Hepatocyte (in vitro differentiated cells): ENCODE data around the gene MED13L. TPM values are rescaled to one million over a fixed set of nuclear protein-coding genes. Genes with fewer than 3 reads are reported as not detected.

Experiments used
- DNase-seq: peaks from one replicate; pipeline ENCODE4 v3.0.0-alpha.2; 2016; ENCODE audit warnings: low spot score
- H2AFZ ChIP-seq: fragments of 200-600 bp; sonication (generic); 2 replicates; pipeline ENCODE4 v1.6.0; 2016; ENCODE audit warnings: antibody characterized with exemption, mild to moderate bottlenecking
- H3K27ac ChIP-seq: fragments of 200-600 bp; sonication (generic); 2 replicates; pipeline ENCODE4 v1.5.1; 2016; ENCODE audit warnings: mild to moderate bottlenecking
- H3K27me3 ChIP-seq: fragments of 200-600 bp; sonication (generic); 2 replicates; pipeline ENCODE4 v1.6.1; 2016
- H3K36me3 ChIP-seq: fragments of 200-600 bp; sonication (generic); replicated peaks from 2 replicates; pipeline ENCODE4 v1.5.1; 2016; ENCODE audit warnings: low read depth; ENCODE audit not compliant: insufficient read depth
- H3K4me1 ChIP-seq: fragments of 200-600 bp; sonication (generic); 2 replicates; pipeline ENCODE4 v1.5.1; 2016; ENCODE audit warnings: mild to moderate bottlenecking, moderate library complexity; ENCODE audit not compliant: insufficient read depth
- H3K4me2 ChIP-seq: fragments of 200-600 bp; sonication (generic); 2 replicates; pipeline ENCODE4 v1.6.0; 2016
- H3K4me3 ChIP-seq: fragments of 200-600 bp; sonication (generic); 2 replicates; pipeline ENCODE4 v1.5.1; 2016; ENCODE audit warnings: mild to moderate bottlenecking
- H3K79me2 ChIP-seq: fragments of 200-600 bp; sonication (generic); 2 replicates; pipeline ENCODE4 v1.6.0; 2017; ENCODE audit warnings: mild to moderate bottlenecking
- H3K9me2 ChIP-seq: fragments of 200-600 bp; sonication (generic); replicated peaks from 2 replicates; pipeline ENCODE4 v1.6.0; 2017; ENCODE audit warnings: mild to moderate bottlenecking; ENCODE audit not compliant: insufficient read depth
- H3K9me3 ChIP-seq: fragments of 200-600 bp; sonication (generic); 2 replicates; pipeline ENCODE4 v1.5.1; 2016; ENCODE audit warnings: low read depth, mild to moderate bottlenecking
- H4K20me1 ChIP-seq: fragments of 200-600 bp; sonication (generic); 2 replicates; pipeline ENCODE4 v1.6.0; 2016; ENCODE audit warnings: mild to moderate bottlenecking; ENCODE audit not compliant: insufficient read depth, poor library complexity, severe bottlenecking
- CTCF ChIP-seq: fragments of 200-600 bp; sonication (generic); IDR thresholded peaks from 2 replicates; pipeline ENCODE4 v1.5.1; 2016; ENCODE audit warnings: antibody characterized with exemption, mild to moderate bottlenecking; ENCODE audit not compliant: poor library complexity
- EZH2 ChIP-seq: fragments of 200-600 bp; sonication (generic); IDR thresholded peaks from 2 replicates; pipeline ENCODE4 v1.6.1; 2016; ENCODE audit warnings: antibody characterized with exemption, mild to moderate bottlenecking, borderline replicate concordance
- EZH2phosphoT487 ChIP-seq: fragments of 200-600 bp; sonication (generic); IDR thresholded peaks from one replicate; pipeline ENCODE4 v1.6.1; 2018; ENCODE audit warnings: antibody characterized with exemption, mild to moderate bottlenecking, low read depth, moderate library complexity; ENCODE audit not compliant: unreplicated experiment, severe bottlenecking
- WGBS: methylation state at CpG from one replicate; pipeline ENCODE4 v1.1.6; 2016; ENCODE audit warnings: low lambda C conversion rate; ENCODE audit errors: missing lambda C conversion rate; 5-methylcytosine and 5-hydroxymethylcytosine counted together
- polyA plus RNA-seq: library from polyadenylated mRNA; unstranded; fragments of >200 nt; fragmentation: Nextera tagmentation; extraction: Ambion mirVana; gene quantifications from 2 replicates; pipeline ENCODE4 v1.2.1, GENCODE V29; 2016
- total RNA-seq: library from RNA; depleted of rRNA; stranded (reverse); fragments of >200 nt; gene quantifications from 2 replicates; pipeline ENCODE4 v1.2.3, GENCODE V29; 2014

The MED13L gene
- total and polyA plus RNA-seq, 2 experiments from 2014 or later: 23.7 to 135 TPM

GRCh38 chr12:116263431-116263830, 14.1 kb downstream of the MED13L start:
- no peak for TF ChIP-seq EZH2
- no peak for TF ChIP-seq CTCF
- TF ChIP-seq EZH2phosphoT487: no peak
- Histone ChIP-seq H3K4me1 (peaks cover 49% of the 10 kb centered on the region), H2AFZ (no peak overlapping the region), H3K36me3 (no peaks in the 10 kb centered on the region), H3K4me2 (no peak overlapping the region), H3K27ac (no peak overlapping the region), H3K4me3 (no peak overlapping the region), H3K79me2 (peaks cover 100% of the 10 kb centered on the region), H3K9me2 (no peaks in the 10 kb centered on the region), H3K9me3 (no peaks in the 10 kb centered on the region), H4K20me1 (peaks cover 97% of the 10 kb centered on the region), H3K27me3 (no peaks in the 10 kb centered on the region)
- 57% methylated on average over 1 of the region's 1 CpG for WGBS
- no peak for DNase-seq

GRCh38 chr12:116262741-116263140, 14.8 kb downstream of the MED13L start:
- no peak for TF ChIP-seq EZH2
- TF ChIP-seq CTCF: no peak
- no peak for TF ChIP-seq EZH2phosphoT487
- H3K4me1 ChIP-seq: peaks cover 49% of the 10 kb centered on the region

GRCh38 chr12:116261525-116262100, 15.9 kb downstream of the MED13L start:
- peaks cover 46% of the 10 kb centered on the region for H3K4me1 ChIP-seq
- H3K4me3 ChIP-seq: no peak overlapping the region
- no peak for TF ChIP-seq CTCF
- TF ChIP-seq EZH2: no peak
- no peak for TF ChIP-seq EZH2phosphoT487
- no peak overlapping the region for H3K27ac ChIP-seq
- WGBS: 48% methylated on average over 4 of the region's 4 CpGs
- no peaks in the 10 kb centered on the region for H3K36me3 ChIP-seq
- no peaks in the 10 kb centered on the region for H3K9me3 ChIP-seq
- no peaks in the 10 kb centered on the region for H3K27me3 ChIP-seq
- no peak overlapping the region for H3K4me2 ChIP-seq
- peaks cover 96% of the 10 kb centered on the region for H4K20me1 ChIP-seq
- H3K79me2 ChIP-seq: peaks cover 100% of the 10 kb centered on the region
- no peaks in the 10 kb centered on the region for H3K9me2 ChIP-seq
- DNase-seq: no peak
- H2AFZ ChIP-seq: no peak overlapping the region

More at GRCh38 chr12:116262741-116263140, 14.8 kb downstream of the MED13L start:
- H3K9me3 ChIP-seq: no peaks in the 10 kb centered on the region
- no peak overlapping the region for H3K27ac ChIP-seq
- 81% methylated on average over 2 of the region's 2 CpGs for WGBS
- no peak overlapping the region for H3K4me3 ChIP-seq
- no peaks in the 10 kb centered on the region for H3K27me3 ChIP-seq
- no peak for DNase-seq
- H2AFZ ChIP-seq: no peak overlapping the region
- H3K4me2 ChIP-seq: no peak overlapping the region
- peaks cover 97% of the 10 kb centered on the region for H4K20me1 ChIP-seq
- no peaks in the 10 kb centered on the region for H3K36me3 ChIP-seq
- peaks cover 100% of the 10 kb centered on the region for H3K79me2 ChIP-seq
- no peaks in the 10 kb centered on the region for H3K9me2 ChIP-seq
